ENCODE measurements around the gene RGS1.

Gene RGS1
- total RNA-seq = 683 to 1,574 (median 920) reads per million in 4 donors

DNA sequence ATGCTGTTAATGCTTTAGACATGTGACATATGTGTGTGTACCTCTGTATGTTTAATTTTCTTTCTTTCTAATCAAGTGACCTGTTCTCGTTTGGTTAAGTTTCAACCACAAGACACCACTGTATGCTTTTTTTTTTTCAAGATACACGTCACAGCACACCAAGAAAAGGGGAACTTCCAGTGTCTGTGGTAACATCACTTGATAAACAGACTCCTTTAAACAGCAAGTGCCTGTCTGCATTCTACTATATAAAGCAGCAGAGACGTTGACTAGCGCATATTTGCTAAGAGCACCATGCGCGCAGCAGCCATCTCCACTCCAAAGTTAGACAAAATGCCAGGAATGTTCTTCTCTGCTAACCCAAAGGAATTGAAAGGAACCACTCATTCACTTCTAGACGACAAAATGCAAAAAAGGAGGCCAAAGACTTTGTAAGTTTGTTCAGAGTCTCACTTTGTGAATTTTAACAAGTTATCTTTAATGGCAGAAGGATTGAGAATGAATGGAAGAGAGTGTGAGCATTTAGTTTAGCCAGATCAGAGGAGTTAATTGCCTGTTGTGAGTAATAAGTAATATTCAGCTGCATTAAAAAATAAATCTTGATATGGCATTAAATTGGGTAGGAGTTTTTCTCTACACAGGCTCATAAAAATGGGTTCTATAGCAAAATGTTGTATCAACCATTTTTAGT, at the start of gene RGS1:
TSS of gene RGS1 (plus strand) at position 275 of the 691 bp plus-strand sequence. CDS start at position 295, 20 bp downstream.
- peak; percentile 22 to 96 (median 50) for DNase-seq

DNA sequence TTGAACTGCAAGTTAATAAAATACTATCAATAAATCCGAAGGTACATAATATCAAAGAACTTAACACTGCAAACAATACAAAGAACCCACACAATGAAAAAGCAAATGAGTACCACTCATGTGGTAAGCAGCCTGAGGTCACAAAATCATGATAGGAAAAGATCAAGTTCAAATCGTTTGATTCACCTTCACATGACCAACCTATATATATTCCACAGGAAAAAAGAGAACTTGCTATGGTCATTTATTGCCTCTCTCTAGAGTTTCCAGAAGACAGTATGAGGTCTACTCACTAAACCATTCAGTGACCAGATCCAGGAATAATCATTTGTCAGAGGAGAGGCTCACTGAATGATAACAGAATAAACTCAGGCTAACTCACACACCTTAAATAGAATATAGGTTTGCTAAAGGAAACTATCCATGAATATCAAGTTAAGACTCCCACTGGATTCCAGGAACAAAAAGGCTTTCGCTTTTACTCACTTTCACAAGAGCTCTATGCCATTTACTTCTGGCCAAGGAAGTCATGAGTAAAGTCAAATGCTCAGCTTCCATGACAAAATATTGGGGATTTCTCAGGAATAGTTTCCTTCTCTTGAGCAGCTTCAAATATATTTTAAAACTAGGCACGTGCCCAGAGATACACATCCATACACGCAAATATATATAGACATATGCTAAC, 48.3 kb upstream of the RGS1 start:
- DNase-seq = no peak

DNA sequence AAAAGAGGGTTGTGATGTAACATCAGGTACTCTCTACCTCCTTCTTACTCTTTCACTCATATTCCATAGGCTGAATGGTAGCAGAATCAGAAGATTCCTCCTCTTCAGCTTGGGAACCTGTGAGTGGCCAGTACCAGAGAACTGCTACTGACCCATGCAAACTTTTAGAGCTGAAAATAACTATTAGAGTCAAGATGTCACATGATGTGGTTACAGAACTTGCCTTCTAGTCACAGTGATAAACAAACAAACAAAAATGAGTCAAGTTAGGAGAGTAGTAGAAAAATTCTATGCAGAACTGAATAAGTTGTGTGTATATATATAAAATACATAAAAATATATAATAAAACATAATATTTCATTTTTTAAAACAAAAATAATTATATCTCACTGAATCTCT, 47.6 kb upstream of the RGS1 start:
- DNase-seq = no peak

DNA sequence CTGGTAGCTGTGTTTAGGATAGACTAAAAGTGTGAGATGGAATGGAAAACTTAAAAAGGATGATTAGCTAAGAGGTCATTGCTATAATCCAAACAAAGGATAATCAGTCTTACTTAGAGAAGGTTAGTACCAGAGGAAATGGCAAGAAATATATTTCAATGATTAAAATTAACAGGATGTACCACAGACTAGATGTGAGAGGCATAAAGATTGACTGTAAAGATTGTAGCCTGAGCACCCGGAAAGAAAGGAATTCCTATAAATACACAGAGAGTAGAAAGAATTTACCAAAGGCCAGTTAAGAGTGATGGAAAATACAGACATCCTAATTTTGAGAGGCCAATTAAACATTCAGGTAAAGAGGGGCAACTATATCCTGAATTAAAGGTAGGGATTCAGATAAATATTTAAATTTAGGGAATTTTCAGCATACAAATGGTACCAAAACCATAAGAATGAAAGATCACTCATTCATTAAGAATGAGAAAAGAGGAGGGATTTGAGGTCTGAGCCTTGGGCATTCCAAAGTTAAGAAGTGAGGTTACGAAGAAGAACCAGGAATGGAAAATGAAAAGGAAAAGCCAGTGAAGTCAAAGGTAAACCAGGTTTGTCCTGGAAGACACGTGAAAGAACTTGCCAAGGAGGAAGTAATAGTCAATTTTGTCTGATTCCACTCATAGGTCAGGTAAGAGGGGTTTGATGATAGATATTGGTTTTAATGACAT, 46.4 kb upstream of the RGS1 start:
- no peak for DNase-seq

GRCh38 chr1:192529811-192530210, 45.8 kb upstream of the RGS1 start:
- no peak for DNase-seq

- peak in 1 of 5 donors; percentile 73 for DNase-seq
These were observed 45.3 kb upstream of the RGS1 start for GRCh38 chr1:192530254-192530653.

GRCh38 chr1:192531037-192531703, 44.4 kb upstream of the RGS1 start:
- DNase-seq = peak in 4 of 5 donors; percentile 4 to 66 (median 12)

DNA sequence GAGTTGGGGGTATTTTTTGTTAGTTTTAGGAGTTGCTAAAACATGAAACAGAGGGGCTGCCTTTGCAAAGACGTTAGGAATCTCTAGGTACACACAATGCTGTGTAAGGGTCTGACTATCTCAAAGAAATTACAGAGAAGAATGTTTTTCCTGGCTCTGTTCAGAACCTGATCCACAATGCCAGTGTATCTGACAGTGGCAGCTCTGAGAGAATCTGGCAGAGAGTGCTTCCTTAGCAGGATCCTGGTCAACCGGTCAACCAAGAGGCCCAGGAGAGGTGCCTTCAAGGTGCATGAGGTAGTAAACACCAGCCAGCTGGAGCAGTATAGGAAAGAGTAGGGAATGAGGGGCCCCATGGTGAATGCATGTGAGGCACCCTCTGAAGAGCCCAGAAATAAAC, 40.9 kb upstream of the RGS1 start:
- no peak for DNase-seq

GRCh38 chr1:192535916-192536664, 39.5 kb upstream of the RGS1 start:
- DNase-seq = peak in 1 of 5 donors; percentile 52

GRCh38 chr1:192538407-192539296, 36.9 kb upstream of the RGS1 start:
- peak in 3 of 5 donors; percentile 4 to 89 (median 10) for DNase-seq

- no peak for DNase-seq
These were observed 36.1 kb upstream of the RGS1 start for GRCh38 chr1:192539297-192540092.

DNA sequence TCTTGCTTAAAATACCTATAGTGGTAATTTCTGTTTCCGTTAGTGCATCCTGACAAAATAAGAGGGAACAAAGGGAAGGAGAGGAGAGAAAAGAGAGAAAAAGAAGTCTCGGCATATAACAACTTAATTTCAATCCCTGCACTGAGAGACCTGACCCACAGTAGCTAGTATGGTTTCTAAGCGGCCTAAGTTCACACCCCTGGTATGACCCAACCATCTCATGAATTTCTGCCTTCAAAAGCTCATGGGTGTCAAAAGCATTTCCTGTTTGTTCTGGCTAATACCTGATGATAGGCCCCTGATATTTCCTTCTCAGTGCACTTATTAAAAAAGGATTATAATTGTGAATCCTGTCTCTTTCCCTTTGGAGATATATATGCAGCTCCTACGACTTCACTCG, 32.1 kb upstream of the RGS1 start:
- no peak for DNase-seq

- no peak for DNase-seq
These were observed 29.6 kb upstream of the RGS1 start for GRCh38 chr1:192545896-192546521.

DNA sequence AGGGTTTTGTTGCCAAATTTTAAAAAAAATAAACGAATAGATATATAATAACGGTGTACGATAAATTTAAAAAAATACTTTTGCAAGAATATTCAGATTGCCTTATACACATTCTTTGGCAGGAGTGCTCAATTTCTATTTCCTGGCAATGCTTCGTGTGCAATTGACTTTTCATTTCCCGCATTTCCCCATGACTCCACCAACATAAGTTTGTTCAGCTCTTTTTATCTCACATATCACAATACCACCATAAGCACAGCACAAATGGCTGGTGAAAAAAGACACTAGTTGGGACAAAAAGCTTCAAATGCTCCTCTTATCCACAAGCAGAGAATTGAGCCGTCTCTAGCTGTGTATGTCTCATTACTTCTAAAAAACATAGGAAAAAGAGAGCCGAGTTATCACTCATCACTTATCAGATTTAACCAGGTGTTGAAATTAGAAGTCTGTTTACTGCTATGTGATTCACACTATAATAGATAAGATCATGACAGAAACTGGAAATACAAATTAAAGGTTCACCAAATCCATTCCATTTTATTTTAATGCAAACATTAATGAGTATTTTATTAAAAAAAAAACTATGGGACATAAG, 28.9 kb upstream of the RGS1 start:
- DNase-seq = no peak

- no peak for DNase-seq
These were observed 28.1 kb upstream of the RGS1 start for GRCh38 chr1:192547501-192547900.

GRCh38 chr1:192549937-192550336, 25.6 kb upstream of the RGS1 start:
- no peak for DNase-seq

- DNase-seq = peak in 1 of 5 donors; percentile 76
These were observed 24.5 kb upstream of the RGS1 start for GRCh38 chr1:192550922-192551534.

DNA sequence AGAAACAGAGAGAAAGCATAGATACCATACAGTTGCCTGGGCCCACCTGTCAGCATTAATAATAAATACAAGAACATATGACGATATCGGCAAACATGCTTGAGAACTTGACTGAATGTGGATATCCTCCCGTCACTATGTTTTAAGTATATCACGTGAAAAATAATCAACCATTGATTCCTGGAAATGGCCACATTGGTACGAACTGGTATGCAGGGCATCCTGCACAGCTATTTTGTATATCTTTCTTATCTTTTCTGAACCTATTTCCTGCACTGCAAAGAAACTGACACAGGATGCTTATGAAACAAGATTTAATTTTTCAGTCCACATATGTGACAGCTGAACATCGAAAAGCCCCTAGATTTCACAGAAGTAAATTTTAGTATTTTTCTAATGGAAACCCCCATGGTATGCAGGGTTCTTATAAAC, 22.8 kb upstream of the RGS1 start:
- DNase-seq = peak in 1 of 5 donors; percentile 84

- DNase-seq = no peak
These were observed 21.8 kb upstream of the RGS1 start for GRCh38 chr1:192553741-192554140.
